Neural cell (in vitro differentiated cells): ENCODE measurements around the gene ACTR6. TPM values are rescaled to one million over a fixed set of nuclear protein-coding genes. Genes with fewer than 3 reads are reported as not detected.

Source experiments
- H2AFZ ChIP-seq: fragments of 200-600, 300-800 bp; sonication (generic), shearing (Covaris generic); 2 replicates; pipeline ENCODE4 v1.6.0; 2014; ENCODE audit warnings: low read depth, mild to moderate bottlenecking, antibody characterized with exemption, low read length, moderate library complexity
- H3F3A ChIP-seq: fragments of 200-600 bp; shearing (Covaris generic); 2 replicates; pipeline ENCODE4 v1.6.1; 2016; ENCODE audit warnings: mild to moderate bottlenecking, moderate library complexity, mixed read lengths, antibody characterized with exemption, low read length; ENCODE audit not compliant: insufficient read depth, poor library complexity, severe bottlenecking
- H3K27ac ChIP-seq: fragments of 200-600, 300-800 bp; sonication (generic), shearing (Covaris generic); 2 replicates; pipeline ENCODE4 v1.5.1; 2014; ENCODE audit warnings: mild to moderate bottlenecking, low read length, moderate library complexity
- H3K27me3 ChIP-seq: fragments of 300-800, 200-600 bp; sonication (generic), shearing (Covaris generic); 2 replicates; pipeline ENCODE4 v1.6.0; 2014; ENCODE audit warnings: mild to moderate bottlenecking, low read depth, low read length, moderate library complexity; ENCODE audit not compliant: insufficient read depth
- H3K36me3 ChIP-seq: fragments of 300-800, 200-600 bp; sonication (generic), shearing (Covaris generic); 2 replicates; pipeline ENCODE4 v1.5.1; 2014; ENCODE audit warnings: mild to moderate bottlenecking, antibody characterized with exemption, low read length, moderate library complexity; ENCODE audit not compliant: insufficient read depth
- H3K4me2 ChIP-seq: fragments of 300-800, 200-600 bp; sonication (generic), shearing (Covaris generic); 2 replicates; pipeline ENCODE4 v1.6.0; 2014; ENCODE audit warnings: mild to moderate bottlenecking, low read length
- H3K4me3 ChIP-seq: fragments of 300-800, 200-600 bp; sonication (generic), shearing (Covaris generic); 2 replicates; pipeline ENCODE4 v1.5.1; 2014; ENCODE audit warnings: mild to moderate bottlenecking, low read length, moderate library complexity
- H3K79me2 ChIP-seq: fragments of 200-600 bp; shearing (Covaris generic); replicated peaks from 2 replicates; pipeline ENCODE4 v1.6.0; 2014; ENCODE audit warnings: mild to moderate bottlenecking, low read length, moderate library complexity; ENCODE audit not compliant: insufficient read depth
- H3K9ac ChIP-seq: fragments of 300-800, 200-600 bp; sonication (generic), shearing (Covaris generic); 2 replicates; pipeline ENCODE4 v1.6.1; 2016; ENCODE audit warnings: mild to moderate bottlenecking, low read length, mixed read lengths
- H3K9me2 ChIP-seq: fragments of 200-600 bp; shearing (Covaris generic); 2 replicates; pipeline ENCODE4 v1.6.1; 2016; ENCODE audit warnings: mild to moderate bottlenecking, low read length, mixed read lengths; ENCODE audit not compliant: insufficient read depth
- H3K9me3 ChIP-seq: fragments of 200-600, 300-800 bp; sonication (generic), shearing (Covaris generic); 2 replicates; pipeline ENCODE4 v1.6.1; 2016; ENCODE audit warnings: mild to moderate bottlenecking, mixed run types, low read length, moderate library complexity, mixed read lengths
- H4K20me1 ChIP-seq: fragments of 200-600 bp; shearing (Covaris generic); 2 replicates; pipeline ENCODE4 v1.6.1; 2016; ENCODE audit warnings: mild to moderate bottlenecking, mixed run types; ENCODE audit not compliant: insufficient read depth
- CTCF ChIP-seq: fragments of 450-650 bp; IDR thresholded peaks from 2 replicates; pipeline ENCODE4 v1.5.1; 2014; ENCODE audit warnings: antibody characterized with exemption, mild to moderate bottlenecking, moderate library complexity; ENCODE audit not compliant: poor library complexity, severe bottlenecking
- EP300 ChIP-seq: fragments of 450-650 bp; conservative IDR thresholded peaks from 2 replicates; pipeline ENCODE4 v1.6.1; 2014; ENCODE audit warnings: antibody characterized with exemption, mild to moderate bottlenecking, moderate library complexity; ENCODE audit not compliant: poor library complexity, severe bottlenecking
- EZH2 ChIP-seq: fragments of 200-600, 300-800 bp; shearing (Covaris generic), sonication (generic); IDR thresholded peaks from 2 replicates; pipeline ENCODE4 v1.6.1; 2014; ENCODE audit warnings: antibody characterized with exemption, low read length, borderline replicate concordance, mild to moderate bottlenecking; ENCODE audit not compliant: insufficient read depth, poor library complexity, severe bottlenecking
- MXI1 ChIP-seq: fragments of 450-650 bp; conservative IDR thresholded peaks from 2 replicates; pipeline ENCODE4 v1.6.1; 2014; ENCODE audit warnings: antibody characterized with exemption, mild to moderate bottlenecking; ENCODE audit not compliant: poor library complexity, severe bottlenecking
- POLR2AphosphoS5 ChIP-seq: IDR thresholded peaks from 2 replicates; pipeline ENCODE4 v1.6.1; 2012
- RAD21 ChIP-seq: fragments of 450-650 bp; conservative IDR thresholded peaks from 2 replicates; pipeline ENCODE4 v1.6.1; 2014; ENCODE audit warnings: antibody characterized with exemption, mild to moderate bottlenecking, moderate library complexity
- SMC3 ChIP-seq: fragments of 450-650 bp; conservative IDR thresholded peaks from 2 replicates; pipeline ENCODE4 v1.6.1; 2014; ENCODE audit warnings: antibody characterized with exemption, mild to moderate bottlenecking, moderate library complexity; ENCODE audit not compliant: poor library complexity
- TAF1 ChIP-seq: IDR thresholded peaks from 2 replicates; pipeline ENCODE4 v1.6.1; 2012; ENCODE audit warnings: low read depth
- polyA plus RNA-seq: library from polyadenylated mRNA; depleted of rRNA; stranded (reverse); fragments of >200 nt; gene quantifications from 2 replicates; pipeline ENCODE4 v1.2.3, GENCODE V29; 2014
- TF ChIP-seq, protein P1 (sequence below): IDR thresholded peaks from 2 replicates; pipeline ENCODE4 v1.6.1; 2012; ENCODE audit warnings: borderline replicate concordance

ACTR6 gene
- polyA plus RNA-seq, 1 donor from 2014 or later: 128 TPM

DNA sequence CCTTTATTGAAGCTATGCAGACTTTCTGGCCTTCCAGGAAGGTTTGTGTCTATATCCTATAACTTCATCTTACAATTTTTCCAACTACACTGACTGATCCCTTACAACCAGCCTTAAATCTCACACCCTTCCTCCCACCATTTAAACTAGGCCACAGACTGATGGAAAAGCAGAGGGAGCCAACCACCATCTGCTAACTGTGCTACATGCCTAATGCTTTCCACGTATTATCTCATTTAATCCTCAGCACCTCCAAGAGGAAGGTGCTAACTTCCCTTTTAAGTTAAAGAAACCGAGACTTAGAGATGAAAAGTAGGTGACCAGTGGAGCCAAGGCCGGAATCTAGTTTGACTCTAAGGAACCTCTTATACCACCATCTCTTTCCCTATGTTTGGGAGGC, 35.3 kb upstream of the ACTR6 start:
- Histone ChIP-seq H3K79me2 (no peaks in the 10 kb centered on the region), H3K4me3 (no peak overlapping the region), H3K9me3 (no peaks in the 10 kb centered on the region), H4K20me1 (no peaks in the 10 kb centered on the region), H3K9me2 (no peaks in the 10 kb centered on the region), H3K27ac (no peak overlapping the region), H3K9ac (no peak overlapping the region), H2AFZ (no peak overlapping the region), H3K4me2 (no peak overlapping the region), H3K36me3 (no peaks in the 10 kb centered on the region), H3F3A (no peaks in the 10 kb centered on the region), H3K27me3 (no peaks in the 10 kb centered on the region)
- TF ChIP-seq MXI1: no peak
- no peak for TF ChIP-seq EZH2
- TF ChIP-seq EP300: no peak
- TF ChIP-seq CTCF: no peak
- TF ChIP-seq, protein P1, sequence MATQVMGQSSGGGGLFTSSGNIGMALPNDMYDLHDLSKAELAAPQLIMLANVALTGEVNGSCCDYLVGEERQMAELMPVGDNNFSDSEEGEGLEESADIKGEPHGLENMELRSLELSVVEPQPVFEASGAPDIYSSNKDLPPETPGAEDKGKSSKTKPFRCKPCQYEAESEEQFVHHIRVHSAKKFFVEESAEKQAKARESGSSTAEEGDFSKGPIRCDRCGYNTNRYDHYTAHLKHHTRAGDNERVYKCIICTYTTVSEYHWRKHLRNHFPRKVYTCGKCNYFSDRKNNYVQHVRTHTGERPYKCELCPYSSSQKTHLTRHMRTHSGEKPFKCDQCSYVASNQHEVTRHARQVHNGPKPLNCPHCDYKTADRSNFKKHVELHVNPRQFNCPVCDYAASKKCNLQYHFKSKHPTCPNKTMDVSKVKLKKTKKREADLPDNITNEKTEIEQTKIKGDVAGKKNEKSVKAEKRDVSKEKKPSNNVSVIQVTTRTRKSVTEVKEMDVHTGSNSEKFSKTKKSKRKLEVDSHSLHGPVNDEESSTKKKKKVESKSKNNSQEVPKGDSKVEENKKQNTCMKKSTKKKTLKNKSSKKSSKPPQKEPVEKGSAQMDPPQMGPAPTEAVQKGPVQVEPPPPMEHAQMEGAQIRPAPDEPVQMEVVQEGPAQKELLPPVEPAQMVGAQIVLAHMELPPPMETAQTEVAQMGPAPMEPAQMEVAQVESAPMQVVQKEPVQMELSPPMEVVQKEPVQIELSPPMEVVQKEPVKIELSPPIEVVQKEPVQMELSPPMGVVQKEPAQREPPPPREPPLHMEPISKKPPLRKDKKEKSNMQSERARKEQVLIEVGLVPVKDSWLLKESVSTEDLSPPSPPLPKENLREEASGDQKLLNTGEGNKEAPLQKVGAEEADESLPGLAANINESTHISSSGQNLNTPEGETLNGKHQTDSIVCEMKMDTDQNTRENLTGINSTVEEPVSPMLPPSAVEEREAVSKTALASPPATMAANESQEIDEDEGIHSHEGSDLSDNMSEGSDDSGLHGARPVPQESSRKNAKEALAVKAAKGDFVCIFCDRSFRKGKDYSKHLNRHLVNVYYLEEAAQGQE: no peak
- TF ChIP-seq POLR2AphosphoS5: no peak
- no peak for TF ChIP-seq SMC3
- no peak for TF ChIP-seq TAF1
- no peak for TF ChIP-seq RAD21

DNA sequence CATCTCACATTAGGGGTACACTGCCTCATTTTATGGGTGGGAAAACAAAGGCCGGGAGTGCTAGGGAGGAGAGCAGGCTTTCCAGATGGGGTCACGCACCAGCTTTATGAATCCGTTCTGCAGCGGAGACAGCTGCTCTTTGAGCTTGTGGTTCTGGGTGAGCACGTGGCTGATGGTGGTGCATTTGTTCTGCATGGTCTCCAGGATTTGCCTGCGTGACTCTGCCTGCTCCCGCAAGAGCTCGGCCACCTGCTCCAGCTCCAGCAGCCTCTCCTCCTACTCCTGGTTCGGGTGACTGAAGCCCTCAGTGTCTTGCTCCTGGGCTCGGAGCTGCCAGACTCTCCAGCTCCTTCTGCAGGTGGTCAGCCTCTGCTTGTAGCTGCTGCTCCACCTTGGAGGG, 34.4 kb upstream of the ACTR6 start:
- Histone ChIP-seq H3K27ac (no peak overlapping the region), H4K20me1 (no peaks in the 10 kb centered on the region), H3K27me3 (no peaks in the 10 kb centered on the region), H2AFZ (no peak overlapping the region), H3K4me2 (no peak overlapping the region), H3K9me2 (no peaks in the 10 kb centered on the region), H3K36me3 (no peaks in the 10 kb centered on the region), H3K9ac (no peak overlapping the region), H3K79me2 (no peaks in the 10 kb centered on the region), H3K9me3 (no peaks in the 10 kb centered on the region), H3K4me3 (no peak overlapping the region), H3F3A (no peaks in the 10 kb centered on the region)
- no peak for TF ChIP-seq RAD21
- TF ChIP-seq CTCF: no peak
- TF ChIP-seq EP300: no peak
- TF ChIP-seq MXI1: no peak
- TF ChIP-seq, protein P1: no peak
